Measurements from ENCODE around the gene IMPDH1. TPM values are rescaled to one million over a fixed set of nuclear protein-coding genes. Genes with fewer than 3 reads are reported as not detected.

Gene IMPDH1
- total RNA-seq, 2 experiments from 2014 or later, result 81.1 to 81.7 TPM

DNA sequence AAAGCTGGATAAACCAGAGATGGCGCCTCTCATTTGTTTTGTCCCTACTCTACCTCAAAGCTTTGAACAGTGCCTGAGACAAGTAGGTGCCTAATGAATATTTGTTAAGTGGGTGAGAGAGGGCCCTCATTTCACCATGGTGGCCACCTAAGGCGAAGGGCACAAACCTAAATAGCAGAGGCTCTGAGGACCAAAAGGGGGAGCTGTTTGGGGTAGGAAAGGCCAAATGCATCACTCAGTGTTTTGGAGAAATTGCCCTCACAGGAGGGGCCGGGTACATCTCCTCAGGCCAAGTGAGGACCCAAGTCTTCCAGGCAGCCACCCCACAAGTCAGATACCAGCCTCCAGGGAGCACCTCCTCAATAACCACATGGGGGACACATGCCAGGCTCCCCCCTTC lies 14.0 kb downstream of the IMPDH1 start:
- POLR2A ChIA-PET, result interaction anchor here (0.5 kb wide), 1 partner anchor 8 kb away, joined by 4 read pairs; no protein-coding TSS in a partner anchor
- CTCF ChIA-PET, result interaction anchor here (0.9 to 1.1 kb wide), 3 partner anchors 14 to 40 kb away, joined by 3 to 4 read pairs (median 4); no protein-coding TSS in a partner anchor

DNA sequence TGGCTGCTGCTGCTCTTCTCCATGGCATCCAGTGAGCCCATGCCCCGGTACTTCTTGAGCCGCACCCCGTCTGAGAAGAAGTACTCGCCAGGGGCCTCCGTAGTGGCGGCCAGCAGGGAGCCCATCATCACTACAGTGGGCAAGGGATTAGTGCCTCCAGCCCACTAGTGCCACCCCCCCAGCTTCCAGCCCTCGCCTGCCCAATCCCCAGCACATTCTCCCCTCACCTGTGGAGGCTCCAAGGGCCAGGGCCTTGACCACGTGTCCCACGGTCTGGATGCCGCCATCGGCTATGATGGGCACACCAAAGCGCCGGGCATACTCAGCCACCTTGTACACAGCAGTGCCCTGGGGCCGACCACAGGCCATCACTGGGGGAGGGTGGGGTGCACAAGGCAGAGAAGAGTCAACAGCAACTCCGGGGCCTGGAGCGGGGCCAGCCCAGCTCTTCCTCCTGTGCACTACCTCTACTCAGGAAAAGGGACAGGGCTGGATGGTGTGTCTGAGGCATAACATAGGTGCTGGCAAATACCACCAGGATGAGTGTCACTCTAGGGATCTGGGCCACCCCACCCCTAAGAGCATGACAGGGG lies 14.8 kb downstream of the IMPDH1 start:
- POLR2A ChIA-PET, result no interaction called here

DNA sequence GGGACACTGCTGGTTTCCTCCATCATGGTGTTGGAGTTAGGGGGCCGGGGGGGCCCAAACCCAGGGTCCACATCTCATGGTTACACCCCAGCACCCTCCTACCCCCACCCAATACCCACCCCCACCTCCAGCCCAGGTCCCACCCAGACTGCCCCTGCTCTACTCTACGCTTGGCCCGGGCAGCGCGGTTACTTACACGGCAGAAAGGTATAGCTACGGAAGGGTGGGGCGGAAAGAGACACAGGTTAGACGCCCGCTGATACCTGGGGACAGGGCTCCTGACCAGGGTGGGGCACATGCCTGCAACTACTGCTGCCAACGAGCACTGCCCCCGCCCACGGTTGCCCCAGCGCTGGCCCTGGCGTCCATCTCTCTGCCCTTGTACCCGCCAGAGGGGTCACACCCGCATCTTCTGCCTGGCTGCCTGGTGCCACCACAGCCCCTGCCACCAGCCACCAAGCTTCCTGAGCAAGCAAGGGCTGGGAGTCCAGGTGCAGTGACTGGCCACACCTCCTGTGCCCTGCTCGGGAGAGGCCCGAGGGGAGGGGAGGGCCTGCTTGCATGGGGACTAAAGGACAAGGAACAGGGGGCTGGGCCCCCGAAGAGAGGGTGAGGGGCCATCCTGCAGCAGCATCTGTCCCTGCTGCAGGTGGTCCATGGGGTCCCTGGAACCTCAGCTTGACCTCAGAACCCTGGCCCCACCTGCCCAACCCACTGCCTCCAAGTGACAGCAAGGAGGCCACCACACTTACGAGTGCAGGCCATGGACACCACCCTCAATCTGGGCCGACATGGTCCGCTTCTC lies 16.1 kb downstream of the IMPDH1 start:
- CTCF ChIA-PET, result interaction anchor here (1.0 kb wide), 2 partner anchors 9 to 47 kb away, joined by 3 to 4 read pairs; no protein-coding TSS in a partner anchor
- POLR2A ChIA-PET, result interaction anchor here (0.6 kb wide), 1 partner anchor 50 kb away, joined by 3 read pairs; the partner anchor contains the start of gene RBM28

More for the DNA sequence above, 14.8 kb downstream of the IMPDH1 start:
- CTCF ChIA-PET, result interaction anchor here (1.1 kb wide), 1 partner anchor 14 kb away, joined by 4 read pairs; no protein-coding TSS in a partner anchor

DNA sequence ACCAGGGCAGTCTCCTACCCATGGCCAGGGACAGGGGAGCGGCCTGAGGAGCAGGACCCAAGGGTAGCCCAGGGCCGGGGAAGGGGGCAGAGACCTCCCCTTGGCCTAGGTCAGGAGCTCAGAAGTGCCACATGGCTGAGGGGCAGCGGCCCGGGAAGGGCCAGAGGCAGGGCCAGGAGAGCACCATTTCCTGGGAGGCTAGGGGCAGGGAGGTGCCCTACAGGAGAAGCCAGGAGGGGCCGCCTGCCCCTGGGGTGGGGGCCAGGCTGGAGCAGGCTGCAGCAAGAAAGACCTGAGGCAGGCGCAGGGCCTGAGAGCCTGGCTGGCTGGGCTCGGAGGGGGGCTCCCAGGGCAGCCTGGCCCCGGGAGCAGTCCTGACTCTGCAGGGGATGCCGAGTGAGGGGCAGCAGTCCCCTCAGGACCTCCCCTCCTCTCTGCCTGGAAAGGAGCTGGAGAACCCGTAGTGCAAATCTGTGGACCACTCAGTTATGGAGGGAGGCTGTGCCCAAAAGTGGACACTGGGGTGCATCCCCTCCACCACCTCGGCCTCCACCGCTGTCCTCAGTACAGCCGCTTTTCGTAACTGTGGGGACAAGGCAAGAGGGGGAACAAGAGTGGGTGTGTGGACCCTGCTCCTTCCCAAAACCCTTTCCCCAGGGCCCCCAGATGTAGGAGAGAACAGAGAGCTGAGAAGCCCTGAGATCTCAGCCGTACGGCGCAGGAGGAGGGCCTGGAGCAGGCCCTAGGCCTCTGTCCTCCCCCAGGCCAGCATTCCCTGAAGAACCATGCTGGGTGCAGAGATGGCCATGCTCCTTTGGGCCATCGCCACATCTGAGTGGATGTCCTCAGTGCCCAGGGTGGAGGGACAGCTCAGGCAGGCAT lies 17.1 kb downstream of the IMPDH1 start:
- CTCF ChIA-PET, result interaction anchor here (1.0 kb wide), 1 partner anchor 10 kb away, joined by 3 read pairs; no protein-coding TSS in a partner anchor
- POLR2A ChIA-PET, result interaction anchor here (0.6 kb wide), 2 partner anchors 24 to 49 kb away, joined by 3 read pairs; partner anchors contain the start of gene RBM28

DNA sequence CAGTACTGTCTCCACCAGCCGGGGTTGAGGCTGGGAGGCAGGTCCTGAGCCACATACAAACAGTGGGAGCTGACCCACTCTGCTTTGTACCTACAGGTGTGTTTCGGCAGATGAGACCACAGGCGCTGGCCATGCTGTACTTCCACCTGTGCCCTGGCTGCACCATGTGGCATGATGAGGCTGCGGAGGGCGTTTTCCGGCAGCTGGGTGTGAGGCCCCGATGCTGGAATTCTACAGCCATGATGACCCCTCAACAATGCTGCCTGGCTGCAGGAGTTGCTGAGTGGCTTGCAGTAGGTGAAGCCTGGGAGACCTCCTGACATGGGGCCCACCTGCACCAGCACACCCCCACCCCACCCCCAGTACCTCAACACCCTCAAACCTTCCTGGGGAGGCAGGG lies 18.0 kb downstream of the IMPDH1 start:
- POLR2A ChIA-PET, result interaction anchor here (0.6 kb wide), 1 partner anchor 23 kb away, joined by 3 read pairs; no protein-coding TSS in a partner anchor
- CTCF ChIA-PET, result interaction anchor here (1.9 kb wide), 1 partner anchor 44 kb away, joined by 13 read pairs; no protein-coding TSS in a partner anchor

DNA sequence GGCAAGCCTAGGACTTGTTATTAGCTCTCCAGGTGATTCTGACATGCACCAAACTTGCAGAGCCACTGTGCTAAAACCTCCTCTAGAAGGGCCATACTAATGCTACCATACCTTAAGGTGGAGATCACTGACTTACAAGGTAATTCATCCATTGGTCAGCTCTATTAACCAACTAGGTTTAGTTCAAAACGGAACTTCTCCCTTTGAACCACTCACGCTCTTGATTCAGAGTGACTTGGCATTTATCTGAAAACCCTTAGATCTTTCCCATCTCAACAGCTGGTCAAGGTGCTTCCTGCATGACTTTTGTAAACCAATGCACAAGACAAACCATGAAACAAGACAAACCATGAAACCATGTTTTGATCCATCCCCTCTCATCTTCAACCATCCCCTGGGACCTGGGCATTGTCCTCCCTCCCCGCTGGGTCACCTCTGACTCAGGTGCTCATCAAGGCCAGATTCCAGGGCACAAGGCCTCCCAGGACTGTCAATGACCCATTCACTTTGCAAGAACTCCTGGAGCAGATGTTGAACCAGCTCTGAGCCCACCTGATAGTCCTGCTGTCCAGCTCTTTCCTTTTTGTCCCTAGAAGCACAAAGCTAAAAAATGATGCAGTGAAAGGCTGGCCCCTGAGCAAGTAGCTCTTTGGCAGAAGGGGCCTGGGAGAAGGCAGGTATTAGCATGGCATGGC lies 18.8 kb downstream of the IMPDH1 start:
- CTCF ChIA-PET, result interaction anchor here (0.6 to 1.9 kb wide), 3 partner anchors 41 to 46 kb away, joined by 4 to 13 read pairs (median 4); no protein-coding TSS in a partner anchor

DNA sequence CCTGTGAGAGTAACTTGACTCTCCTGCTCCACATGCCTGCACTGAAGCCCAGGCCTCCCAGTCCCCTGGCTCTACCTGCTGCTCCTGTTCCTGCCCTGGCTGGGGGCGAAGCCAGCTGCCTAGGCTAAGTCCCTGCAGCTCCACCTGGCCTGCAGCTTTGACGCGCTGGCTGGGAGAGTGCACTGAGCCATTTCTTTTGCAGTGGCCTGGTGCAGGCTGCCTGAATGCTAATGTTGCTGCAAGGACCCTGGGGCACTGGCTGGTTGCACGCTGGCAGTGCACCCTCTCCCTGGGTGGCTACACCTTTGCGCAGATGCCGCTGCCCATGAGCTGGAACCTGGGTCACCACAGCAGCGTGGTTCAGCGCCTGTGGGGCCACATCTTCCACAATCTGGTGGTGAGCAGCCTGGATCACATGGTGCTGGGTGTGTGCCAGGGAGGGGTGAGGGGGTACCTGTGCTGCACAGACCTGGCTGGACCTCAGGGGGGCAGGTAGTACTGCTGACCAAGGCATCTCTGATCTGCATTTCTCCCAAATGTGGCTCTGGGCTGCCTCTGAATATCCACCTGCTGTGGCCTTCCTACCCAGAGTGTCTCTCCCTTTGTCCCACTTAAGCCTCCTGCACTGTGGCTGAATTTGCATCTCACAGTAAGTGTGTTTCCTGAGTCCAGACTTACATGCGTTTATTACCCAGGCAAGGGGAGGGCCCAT lies 20.0 kb downstream of the IMPDH1 start:
- ChIA-PET CTCF (interaction anchor here (1.2 to 5.7 kb wide), 4 partner anchors 9 to 42 kb away, joined by 4 to 114 read pairs (median 12); partner anchors contain the start of gene RBM28), POLR2A (no interaction called here)

More for the DNA sequence above, 18.8 kb downstream of the IMPDH1 start:
- POLR2A ChIA-PET, result interaction anchor here (0.7 kb wide), 1 partner anchor 11 kb away, joined by 3 read pairs; no protein-coding TSS in a partner anchor

DNA sequence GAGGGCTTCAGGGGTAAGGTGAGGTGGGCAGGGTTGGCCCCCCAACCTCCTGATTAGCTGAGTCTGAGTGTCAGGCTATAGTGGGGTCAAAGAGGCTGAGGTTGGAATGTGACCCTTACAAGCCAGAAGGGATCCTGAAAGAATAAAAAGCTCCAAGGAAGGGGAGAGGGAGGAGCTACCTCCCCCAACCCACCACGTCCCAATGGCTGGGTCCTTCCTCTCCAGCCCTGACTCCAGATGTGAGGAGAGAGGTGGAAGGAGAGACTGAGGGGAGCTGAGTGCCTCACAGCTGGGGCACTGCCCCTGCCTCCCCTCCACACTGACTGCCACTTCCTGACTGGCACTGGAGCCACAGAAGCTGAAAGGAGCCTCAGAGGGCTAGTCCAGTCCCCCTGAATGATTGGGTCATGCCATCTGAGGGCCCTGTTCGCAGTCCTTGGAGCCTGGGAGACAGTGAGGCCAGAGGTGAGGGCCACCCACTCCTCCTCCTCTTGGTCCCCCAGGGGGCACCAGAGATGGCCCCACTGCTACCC lies 20.6 kb downstream of the IMPDH1 start:
- POLR2A ChIA-PET, result no interaction called here

DNA sequence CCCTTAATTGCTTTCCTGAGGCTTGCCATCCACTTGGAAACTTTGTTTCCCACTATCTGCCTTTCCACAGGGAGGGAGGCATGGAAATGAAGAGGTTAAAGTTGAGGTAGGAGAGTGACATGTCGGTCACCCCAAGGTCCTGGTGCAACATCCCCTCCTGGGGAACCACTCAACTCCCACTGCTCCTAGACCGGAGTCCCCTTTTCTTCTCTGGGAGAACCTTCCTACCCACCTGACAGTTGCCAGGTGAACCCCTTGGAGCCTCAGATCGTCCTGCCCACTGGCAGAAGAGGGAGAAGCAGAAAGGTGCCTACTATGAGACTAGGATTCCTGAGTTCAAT lies 21.7 kb downstream of the IMPDH1 start:
- ChIA-PET POLR2A (interaction anchor here (1.1 kb wide), 1 partner anchor 41 kb away, joined by 4 read pairs; no protein-coding TSS in a partner anchor), CTCF (interaction anchor here (0.6 to 5.7 kb wide), 19 partner anchors 9 to 88 kb away, joined by 3 to 114 read pairs (median 4); partner anchors contain the start of genes METTL2B and RBM28)

More for the DNA sequence above, 20.6 kb downstream of the IMPDH1 start:
- CTCF ChIA-PET, result interaction anchor here (1.4 to 5.7 kb wide), 3 partner anchors 9 to 42 kb away, joined by 4 to 114 read pairs (median 20); partner anchors contain the start of gene RBM28

DNA sequence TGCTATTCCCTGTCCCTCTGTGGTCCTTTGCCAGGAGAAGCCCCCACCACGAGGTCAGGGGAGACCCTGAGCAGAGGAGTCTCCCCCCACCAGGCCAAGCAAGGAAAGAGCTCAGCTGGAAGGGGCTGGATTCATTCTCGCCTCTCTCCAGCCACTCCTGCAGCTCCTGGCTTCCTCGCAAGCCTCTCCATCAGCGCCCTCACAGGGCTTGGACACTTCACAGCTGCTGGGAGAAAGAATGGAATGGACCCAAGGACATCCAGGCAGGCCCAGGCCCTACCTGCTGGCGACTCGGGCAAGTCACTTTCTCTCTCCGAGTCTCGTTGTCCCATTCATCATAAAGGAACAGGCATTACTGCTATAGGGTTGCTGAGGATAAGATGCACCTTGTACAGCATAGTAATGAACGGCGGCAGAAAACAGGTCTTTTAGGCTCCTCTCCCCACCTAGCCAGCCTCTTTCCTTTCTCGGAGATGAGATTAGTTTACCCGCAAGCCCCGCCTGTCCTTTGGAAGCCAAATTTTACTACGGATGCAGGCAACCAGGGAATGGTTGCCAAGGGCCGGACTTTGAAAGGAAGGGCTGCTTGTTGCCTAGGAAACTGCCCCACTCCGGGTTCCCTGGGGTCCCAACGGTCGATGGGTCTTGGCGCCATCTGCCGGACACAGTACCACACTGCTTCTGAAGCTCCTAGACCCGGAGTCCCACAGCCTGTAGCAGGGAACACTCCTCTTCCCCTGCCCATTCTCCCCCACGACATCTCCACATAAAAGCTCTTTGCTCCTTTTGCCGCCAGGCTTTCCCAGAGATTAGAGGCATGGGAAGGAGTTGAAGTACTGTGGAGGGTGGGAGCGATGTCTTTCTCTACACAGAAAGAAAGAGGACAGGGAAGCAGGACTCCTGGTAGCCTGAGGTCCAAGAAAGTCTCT lies 22.3 kb downstream of the IMPDH1 start:
- POLR2A ChIA-PET, result interaction anchor here (1.1 kb wide), 1 partner anchor 40 kb away, joined by 4 read pairs; no protein-coding TSS in a partner anchor
- CTCF ChIA-PET, result interaction anchor here (0.6 to 5.7 kb wide), 22 partner anchors 10 to 89 kb away, joined by 3 to 114 read pairs (median 4); partner anchors contain the start of genes METTL2B and RBM28

DNA sequence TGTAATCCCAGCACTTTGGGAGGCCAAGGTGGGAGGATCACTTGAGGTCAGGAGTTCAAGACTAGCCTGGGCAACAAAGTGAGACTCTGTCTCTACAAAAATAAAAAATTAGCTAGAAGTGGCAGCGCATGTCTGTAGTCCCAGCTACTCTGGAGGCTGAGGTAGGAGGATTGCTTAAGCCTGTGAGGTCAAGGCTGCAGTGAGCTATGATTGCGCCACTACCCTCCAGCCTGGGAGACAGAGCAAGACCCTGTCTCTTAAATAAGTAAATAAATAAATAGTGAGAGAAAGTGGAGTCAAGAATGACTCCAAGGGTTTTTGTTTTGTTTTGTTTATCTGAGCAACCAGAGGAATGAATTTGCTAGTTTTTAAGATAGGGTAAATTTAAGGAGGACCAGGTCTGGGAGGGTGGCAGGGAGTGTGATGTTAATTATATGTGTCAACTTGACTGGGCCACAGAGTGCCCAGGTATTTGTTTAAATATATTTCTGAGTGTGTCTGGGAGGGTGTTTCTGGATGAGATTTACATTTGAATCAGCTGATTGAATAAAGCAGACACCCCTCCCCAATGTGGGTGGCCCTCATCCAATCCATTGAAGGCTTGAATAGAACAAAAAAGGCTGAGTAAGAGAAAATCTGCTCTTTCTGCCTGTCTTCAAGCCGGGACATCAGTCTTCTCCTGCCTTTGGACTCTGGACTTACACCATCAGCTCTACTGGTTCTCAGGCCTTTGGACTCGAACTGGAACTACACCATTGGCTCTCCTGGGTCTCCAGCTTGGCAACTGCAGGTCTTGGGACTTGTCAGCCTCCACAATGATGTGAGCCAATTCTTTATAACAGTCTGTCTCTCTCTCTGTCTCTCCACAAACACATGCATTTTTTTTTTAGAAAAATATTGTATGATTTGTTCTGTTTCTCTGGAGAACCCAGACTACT lies 23.5 kb downstream of the IMPDH1 start:
- CTCF ChIA-PET, result interaction anchor here (1.1 to 5.7 kb wide), 6 partner anchors 8 to 47 kb away, joined by 3 to 114 read pairs (median 10); partner anchors contain the start of gene RBM28
- POLR2A ChIA-PET, result no interaction called here

DNA sequence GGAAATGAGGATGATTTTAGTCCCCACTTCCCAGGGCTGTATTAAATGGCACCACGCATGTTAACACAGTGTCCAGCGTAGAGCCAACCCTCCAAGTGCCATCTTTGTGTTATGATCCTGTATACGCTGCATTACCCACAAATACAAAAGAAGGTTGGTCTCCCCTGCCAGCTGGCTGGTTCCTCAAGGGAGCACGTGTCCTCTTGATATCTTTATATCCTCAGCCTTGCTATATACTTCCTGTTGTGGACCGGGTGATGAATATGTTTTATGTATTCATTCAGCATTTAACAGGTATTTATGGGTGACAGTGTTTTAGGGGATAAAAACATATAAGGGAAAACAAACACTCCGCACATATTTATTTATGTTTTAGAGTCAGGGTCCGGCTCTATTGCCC lies 25.1 kb downstream of the IMPDH1 start:
- ChIA-PET CTCF (interaction anchor here (5.7 kb wide), 1 partner anchor 37 kb away, joined by 114 read pairs; the partner anchor contains the start of gene RBM28), POLR2A (no interaction called here)

DNA sequence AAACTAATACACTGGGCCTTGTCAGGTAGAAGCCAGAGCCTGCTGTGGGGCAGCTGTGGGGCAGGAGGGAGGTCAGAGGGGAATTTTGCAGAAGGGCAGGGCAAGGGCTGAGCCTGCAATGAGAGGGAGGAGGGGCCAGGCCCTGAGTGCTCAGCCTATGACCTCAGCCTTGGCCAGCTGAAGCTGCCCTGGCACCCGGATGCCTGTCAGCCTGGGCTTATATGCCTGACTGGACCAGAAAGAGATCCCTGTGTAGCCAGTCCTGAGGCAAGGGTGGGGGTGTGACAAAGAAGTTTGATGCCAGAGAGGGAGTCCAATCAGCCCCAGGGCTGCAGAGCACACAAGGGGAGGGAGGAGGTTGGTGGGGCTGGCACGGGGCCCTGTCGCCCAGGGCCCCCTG lies 26.0 kb downstream of the IMPDH1 start:
- POLR2A ChIA-PET, result no interaction called here
- CTCF ChIA-PET, result interaction anchor here (3.9 to 5.7 kb wide), 2 partner anchors 36 kb away, joined by 21 to 114 read pairs; partner anchors contain the start of gene RBM28

DNA sequence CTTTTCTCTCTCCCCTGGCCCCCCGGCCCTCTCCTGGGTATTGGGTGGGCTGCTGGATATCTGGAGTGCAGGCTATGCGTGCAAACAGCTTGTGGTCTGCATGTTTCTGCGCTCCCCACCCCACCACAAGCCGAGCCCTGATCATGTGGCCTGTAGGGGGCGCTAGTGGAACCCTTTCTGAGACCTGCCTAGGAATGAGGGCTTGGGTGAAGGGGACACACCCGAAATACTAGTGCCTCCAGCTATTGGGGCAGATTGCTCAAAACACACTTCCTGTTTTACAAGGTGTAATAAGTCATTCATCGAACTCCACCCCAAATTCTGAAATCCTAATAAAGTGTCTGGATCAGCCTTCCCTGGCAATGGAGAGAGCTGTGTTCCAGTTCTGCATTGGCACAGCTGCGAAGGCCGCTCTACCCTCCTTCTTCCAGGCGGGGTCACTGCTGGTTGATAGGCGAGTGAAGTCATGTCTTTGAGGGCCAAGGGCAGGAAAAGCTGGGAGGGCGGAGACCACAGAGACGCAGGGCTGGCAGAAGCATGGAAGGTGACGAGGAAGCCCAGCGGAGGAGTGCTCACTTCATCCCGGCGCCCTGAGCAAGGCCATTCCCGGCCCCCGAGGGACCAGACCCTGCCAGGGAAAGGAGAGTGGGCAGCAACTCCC lies 28.5 kb downstream of the IMPDH1 start:
- ChIA-PET POLR2A (no interaction called here), CTCF (interaction anchor here (0.7 to 3.9 kb wide), 7 partner anchors 9 to 47 kb away, joined by 3 to 21 read pairs (median 4); partner anchors contain the start of gene RBM28)
